IPS DF 6.9 (cell line): ENCODE data around the gene TTLL8.

Experiments used
- DNase-seq: peaks from one replicate; pipeline ENCODE4 v3.0.0-alpha.2; 2013; ENCODE audit warnings: low read depth, low spot score
- H3K27ac ChIP-seq: one replicate; pipeline ENCODE4 v1.5.1; 2013; ENCODE audit warnings: low read length, control low read depth
- H3K27me3 ChIP-seq: 2 replicates; pipeline ENCODE4 v1.6.1; 2013; ENCODE audit warnings: mild to moderate bottlenecking, low read length; ENCODE audit not compliant: control insufficient read depth, insufficient read depth
- H3K36me3 ChIP-seq: 2 replicates; pipeline ENCODE4 v1.6.1; 2013; ENCODE audit warnings: low read length; ENCODE audit not compliant: control insufficient read depth, insufficient read depth
- H3K4me1 ChIP-seq: 2 replicates; pipeline ENCODE4 v1.6.1; 2013; ENCODE audit warnings: low read length; ENCODE audit not compliant: control insufficient read depth, insufficient read depth
- H3K4me3 ChIP-seq: 2 replicates; pipeline ENCODE4 v1.5.1; 2013; ENCODE audit warnings: mild to moderate bottlenecking, low read length
- H3K9me3 ChIP-seq: 2 replicates; pipeline ENCODE4 v1.6.1; 2013; ENCODE audit warnings: low read length, inconsistent platforms; ENCODE audit not compliant: control insufficient read depth, insufficient read depth
- WGBS: extraction: QIAGEN DNeasy Blood & Tissue Kit; methylation state at CpG from one replicate; pipeline ENCODE4 v1.1.7; 2013; ENCODE audit warnings: mixed read lengths, missing lambda C conversion rate; ENCODE audit not compliant: insufficient read length, insufficient coverage; 5-methylcytosine and 5-hydroxymethylcytosine counted together

The TTLL8 gene

GRCh38 chr22:50072714-50073538 lies 14.8 kb upstream of the TTLL8 start:
- DNase-seq: no peak
- Histone ChIP-seq H3K36me3 (no peaks in the 10 kb centered on the region), H3K4me3 (no peak overlapping the region; the same call in 1 of the 2 replicates), H3K9me3 (no peaks in the 10 kb centered on the region), H3K27ac (no peak overlapping the region), H3K4me1 (no peaks in the 10 kb centered on the region), H3K27me3 (no peaks in the 10 kb centered on the region)
- no CpG with 5 or more reads among the region's 28 CpGs for WGBS

DNA sequence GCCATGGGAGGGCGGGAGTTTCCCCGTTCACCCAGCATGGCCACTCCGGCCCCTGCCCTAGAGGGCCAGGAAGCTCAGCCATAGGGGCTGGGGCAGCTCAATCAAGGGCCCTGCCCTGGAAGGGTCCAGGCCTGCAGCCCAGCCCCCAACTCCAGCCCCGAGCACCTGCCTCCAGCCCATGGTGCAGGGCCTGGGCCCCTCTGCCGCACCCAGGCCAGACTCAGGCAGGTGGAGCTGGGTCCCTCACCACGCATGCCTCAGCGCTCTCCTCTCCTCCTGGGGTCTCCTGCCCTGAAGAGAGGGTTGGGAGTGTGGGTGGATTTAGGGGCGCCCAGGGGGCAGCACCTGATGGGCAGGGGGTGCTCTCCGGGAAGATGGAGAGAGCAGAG lies 14.1 kb upstream of the TTLL8 start:
- WGBS: no CpG with 5 or more reads among the region's 9 CpGs

GRCh38 chr22:50071432-50072166 lies 13.5 kb upstream of the TTLL8 start:
- DNase-seq: no peak
- no CpG with 5 or more reads among the region's 14 CpGs for WGBS
- Histone ChIP-seq H3K4me3 (no peak overlapping the region), H3K9me3 (no peaks in the 10 kb centered on the region), H3K4me1 (no peaks in the 10 kb centered on the region), H3K27ac (no peak overlapping the region), H3K36me3 (no peaks in the 10 kb centered on the region), H3K27me3 (no peaks in the 10 kb centered on the region)

More for the DNA sequence above, 14.1 kb upstream of the TTLL8 start:
- Histone ChIP-seq H3K36me3 (no peaks in the 10 kb centered on the region), H3K27me3 (no peaks in the 10 kb centered on the region), H3K4me1 (no peaks in the 10 kb centered on the region), H3K27ac (no peak overlapping the region), H3K9me3 (no peaks in the 10 kb centered on the region), H3K4me3 (no peak overlapping the region)
- no peak for DNase-seq

DNA sequence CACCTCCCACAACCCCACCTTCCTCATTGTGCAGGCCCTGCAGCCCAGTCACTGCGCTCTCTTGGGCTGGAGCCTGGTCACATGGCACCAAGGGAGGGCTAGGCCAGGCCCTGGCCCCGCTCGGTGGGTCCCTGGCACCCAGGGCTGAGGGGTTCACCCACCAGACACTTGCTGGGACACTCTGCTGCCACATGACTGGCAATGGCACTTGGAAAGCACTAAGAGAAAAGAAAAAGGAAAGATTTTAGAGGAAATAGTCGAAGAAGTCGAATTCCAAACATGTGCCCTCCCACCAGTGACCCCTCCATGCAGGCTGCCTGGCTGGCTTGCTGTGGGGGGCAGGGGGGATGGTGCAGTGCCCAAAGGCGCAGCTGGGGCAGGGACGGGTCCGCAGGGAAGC lies 12.3 kb upstream of the TTLL8 start:
- Histone ChIP-seq H3K27me3 (no peaks in the 10 kb centered on the region), H3K36me3 (no peaks in the 10 kb centered on the region), H3K4me1 (no peaks in the 10 kb centered on the region), H3K27ac (no peak overlapping the region), H3K9me3 (no peaks in the 10 kb centered on the region), H3K4me3 (no peak overlapping the region)
- DNase-seq: no peak
- WGBS: no CpG with 5 or more reads among the region's 8 CpGs

DNA sequence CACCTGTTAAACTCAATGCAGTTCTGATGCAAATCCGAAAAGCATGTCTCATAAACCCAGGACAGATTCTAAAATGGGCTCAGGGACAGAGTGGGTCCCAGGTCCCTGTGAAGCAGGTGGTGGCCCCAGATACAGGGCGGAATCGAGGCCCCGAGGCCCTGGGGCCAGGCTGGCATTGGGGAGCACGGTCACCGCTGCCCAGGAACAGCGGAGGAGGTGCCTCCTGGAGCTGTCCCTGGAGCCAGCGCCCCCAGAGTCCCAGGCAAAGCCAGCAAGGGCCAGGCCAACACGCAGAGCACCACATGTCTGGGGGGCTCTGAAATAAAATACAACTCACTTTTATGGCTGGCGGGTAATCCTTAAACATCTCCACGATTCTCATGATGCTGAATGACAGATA lies 10.0 kb upstream of the TTLL8 start:
- no peaks in the 10 kb centered on the region for H3K9me3 ChIP-seq
- WGBS: no CpG with 5 or more reads among the region's 11 CpGs
- H3K27ac ChIP-seq: no peak overlapping the region
- no peaks in the 10 kb centered on the region for H3K36me3 ChIP-seq
- no peak overlapping the region for H3K4me3 ChIP-seq
- no peaks in the 10 kb centered on the region for H3K27me3 ChIP-seq
- no peak for DNase-seq
- H3K4me1 ChIP-seq: no peaks in the 10 kb centered on the region

GRCh38 chr22:50067244-50067643 lies 9.1 kb upstream of the TTLL8 start:
- Histone ChIP-seq H3K9me3 (no peaks in the 10 kb centered on the region), H3K4me1 (no peaks in the 10 kb centered on the region), H3K36me3 (no peaks in the 10 kb centered on the region), H3K27me3 (no peaks in the 10 kb centered on the region), H3K4me3 (no peak overlapping the region), H3K27ac (no peak overlapping the region)
- no CpG with 5 or more reads among the region's 8 CpGs for WGBS
- no peak for DNase-seq

DNA sequence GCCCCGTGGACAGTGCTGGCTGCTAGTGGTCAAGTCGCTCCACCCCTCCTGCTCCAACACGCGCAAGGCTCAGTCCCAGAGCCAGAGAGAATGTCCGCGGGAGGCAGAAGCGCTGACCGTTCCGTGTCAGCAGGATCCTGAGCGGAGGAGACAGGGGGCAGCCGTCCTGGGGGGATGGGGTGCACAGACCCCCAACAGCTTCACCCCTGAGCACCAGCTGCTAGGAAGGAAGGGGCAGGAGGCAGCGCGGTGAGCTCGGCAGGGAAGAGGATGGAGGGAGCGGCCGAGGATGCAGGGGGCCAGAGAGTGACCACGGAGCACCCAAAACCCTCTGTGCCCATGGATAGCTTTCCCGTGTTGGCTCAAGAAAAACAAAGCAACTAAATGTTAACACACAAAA lies 6.4 kb upstream of the TTLL8 start:
- Histone ChIP-seq H3K36me3 (no peaks in the 10 kb centered on the region), H3K27me3 (no peaks in the 10 kb centered on the region), H3K4me1 (no peaks in the 10 kb centered on the region), H3K4me3 (no peak overlapping the region), H3K9me3 (no peaks in the 10 kb centered on the region), H3K27ac (no peak overlapping the region)
- WGBS: no CpG with 5 or more reads among the region's 18 CpGs
- DNase-seq: no peak

- no CpG with 5 or more reads among the region's 23 CpGs for WGBS
- Histone ChIP-seq H3K36me3 (no peaks in the 10 kb centered on the region; the same call in 1 of the 2 replicates), H3K9me3 (no peaks in the 10 kb centered on the region), H3K4me1 (no peaks in the 10 kb centered on the region), H3K27me3 (no peaks in the 10 kb centered on the region), H3K27ac (no peak overlapping the region), H3K4me3 (no peak overlapping the region)
- DNase-seq: no peak
Measured at GRCh38 chr22:50063589-50064393, 5.7 kb upstream of the TTLL8 start.

GRCh38 chr22:50062509-50063135 lies 4.5 kb upstream of the TTLL8 start:
- no peaks in the 10 kb centered on the region; the same call in 1 of the 2 replicates for H3K27me3 ChIP-seq
- H3K4me3 ChIP-seq: no peak overlapping the region
- no peak overlapping the region for H3K27ac ChIP-seq
- DNase-seq: no peak
- no peaks in the 10 kb centered on the region; the same call in 1 of the 2 replicates for H3K36me3 ChIP-seq
- no peaks in the 10 kb centered on the region for H3K4me1 ChIP-seq
- no peaks in the 10 kb centered on the region for H3K9me3 ChIP-seq
- WGBS: no CpG with 5 or more reads among the region's 19 CpGs

DNA sequence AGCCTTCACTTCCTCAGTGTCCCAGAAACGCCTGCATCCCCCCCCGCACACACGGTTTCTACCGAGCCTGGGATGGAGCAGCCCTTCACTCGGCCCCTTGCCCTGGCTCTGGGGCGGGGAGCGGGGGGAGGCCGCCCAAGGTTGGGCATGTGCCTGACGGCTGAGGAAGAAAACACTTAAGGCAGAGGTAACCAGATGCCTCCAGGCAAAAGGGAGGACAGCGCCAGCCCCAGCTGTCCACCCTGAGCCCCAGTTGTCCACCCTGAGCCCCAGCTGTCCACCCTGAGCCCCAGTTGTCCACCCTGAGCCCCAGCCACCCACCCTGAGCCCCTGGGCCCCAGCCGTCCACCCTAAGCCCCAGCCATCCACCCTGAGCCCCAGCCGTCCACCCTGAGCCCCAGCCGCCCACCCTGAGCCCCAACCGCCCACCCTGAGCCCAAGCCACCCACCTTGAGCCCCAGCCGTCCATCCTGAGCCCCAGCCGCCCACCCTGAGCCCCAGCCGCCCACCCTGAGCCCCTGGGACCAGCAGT lies 3.8 kb upstream of the TTLL8 start:
- Histone ChIP-seq H3K9me3 (no peaks in the 10 kb centered on the region), H3K36me3 (no peaks in the 10 kb centered on the region; the same call in 1 of the 2 replicates), H3K27ac (no peak overlapping the region), H3K4me3 (no peak overlapping the region), H3K27me3 (no peaks in the 10 kb centered on the region; the same call in 1 of the 2 replicates), H3K4me1 (no peaks in the 10 kb centered on the region)
- WGBS: no CpG with 5 or more reads among the region's 17 CpGs
- no peak for DNase-seq
